Osteocyte (in vitro differentiated cells): ENCODE results near the gene LRFN2. TPM values are rescaled to one million over a fixed set of nuclear protein-coding genes. Genes with fewer than 3 reads are reported as not detected.

Experiments
- DNase-seq: peaks from one replicate; pipeline ENCODE4 v3.0.0; 2021; ENCODE audit warnings: mixed read lengths; ENCODE audit not compliant: unreplicated experiment; ENCODE audit errors: extremely low spot score
- H3K27ac Mint-ChIP-seq: one replicate; pipeline ENCODE4 v1.8.0; 2021; ENCODE audit warnings: mild to moderate bottlenecking, mixed read lengths; ENCODE audit not compliant: unreplicated experiment
- H3K27me3 Mint-ChIP-seq: one replicate; pipeline ENCODE4 v1.8.0; 2021; ENCODE audit warnings: mixed read lengths; ENCODE audit not compliant: unreplicated experiment
- H3K36me3 Mint-ChIP-seq: one replicate; pipeline ENCODE4 v1.8.0; 2021; ENCODE audit warnings: mixed read lengths; ENCODE audit not compliant: unreplicated experiment
- H3K4me1 Mint-ChIP-seq: one replicate; pipeline ENCODE4 v1.8.0; 2021; ENCODE audit warnings: mixed read lengths; ENCODE audit not compliant: unreplicated experiment
- H3K4me3 Mint-ChIP-seq: one replicate; pipeline ENCODE4 v1.8.0; 2021; ENCODE audit warnings: mild to moderate bottlenecking, moderate library complexity, mixed read lengths; ENCODE audit not compliant: unreplicated experiment
- H3K9me3 Mint-ChIP-seq: one replicate; pipeline ENCODE4 v1.8.0; 2021; ENCODE audit warnings: mixed read lengths; ENCODE audit not compliant: unreplicated experiment
- total RNA-seq: library from RNA; stranded (reverse); gene quantifications from 2 replicates; pipeline ENCODE4 v1.2.1, GENCODE V29; 2021
- TF ChIP-seq, protein P1 (sequence below): fragments of 200-600 bp; sonication (generic); IDR thresholded peaks from 2 replicates; pipeline ENCODE4 v1.5.0; 2021; ENCODE audit warnings: antibody characterized with exemption, mild to moderate bottlenecking, moderate library complexity

The LRFN2 gene
- total RNA-seq, 1 donor from 2014 or later: not detected

DNA sequence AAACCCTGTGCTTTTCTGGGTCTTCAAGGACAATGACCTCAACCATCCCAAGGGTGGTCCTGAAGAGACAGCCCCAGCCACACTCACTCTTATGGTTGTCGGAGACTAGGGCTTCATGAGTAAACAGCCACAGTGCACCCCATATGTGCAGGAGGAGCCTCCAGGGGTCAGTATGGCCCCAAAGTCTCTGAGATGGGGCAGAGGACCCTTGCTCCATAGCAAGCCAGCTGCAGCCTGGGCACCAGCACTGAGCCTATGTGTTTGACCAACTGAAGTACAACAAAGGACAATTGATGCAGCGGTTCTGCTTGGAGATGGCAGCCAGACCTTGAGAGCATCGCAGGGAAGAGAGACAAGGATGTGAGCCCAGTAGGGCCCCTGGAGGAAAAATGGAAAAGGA lies 112.2 kb downstream of the LRFN2 start:
- Mint-ChIP-seq H3K4me1 (peaks cover 3% of the 10 kb centered on the region), H3K27me3 (peaks cover 10% of the 10 kb centered on the region), H3K36me3 (no peaks in the 10 kb centered on the region), H3K27ac (no peak overlapping the region), H3K4me3 (no peak overlapping the region), H3K9me3 (no peaks in the 10 kb centered on the region)
- TF ChIP-seq, protein P1, sequence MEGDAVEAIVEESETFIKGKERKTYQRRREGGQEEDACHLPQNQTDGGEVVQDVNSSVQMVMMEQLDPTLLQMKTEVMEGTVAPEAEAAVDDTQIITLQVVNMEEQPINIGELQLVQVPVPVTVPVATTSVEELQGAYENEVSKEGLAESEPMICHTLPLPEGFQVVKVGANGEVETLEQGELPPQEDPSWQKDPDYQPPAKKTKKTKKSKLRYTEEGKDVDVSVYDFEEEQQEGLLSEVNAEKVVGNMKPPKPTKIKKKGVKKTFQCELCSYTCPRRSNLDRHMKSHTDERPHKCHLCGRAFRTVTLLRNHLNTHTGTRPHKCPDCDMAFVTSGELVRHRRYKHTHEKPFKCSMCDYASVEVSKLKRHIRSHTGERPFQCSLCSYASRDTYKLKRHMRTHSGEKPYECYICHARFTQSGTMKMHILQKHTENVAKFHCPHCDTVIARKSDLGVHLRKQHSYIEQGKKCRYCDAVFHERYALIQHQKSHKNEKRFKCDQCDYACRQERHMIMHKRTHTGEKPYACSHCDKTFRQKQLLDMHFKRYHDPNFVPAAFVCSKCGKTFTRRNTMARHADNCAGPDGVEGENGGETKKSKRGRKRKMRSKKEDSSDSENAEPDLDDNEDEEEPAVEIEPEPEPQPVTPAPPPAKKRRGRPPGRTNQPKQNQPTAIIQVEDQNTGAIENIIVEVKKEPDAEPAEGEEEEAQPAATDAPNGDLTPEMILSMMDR: no peak
- DNase-seq: no peak

DNA sequence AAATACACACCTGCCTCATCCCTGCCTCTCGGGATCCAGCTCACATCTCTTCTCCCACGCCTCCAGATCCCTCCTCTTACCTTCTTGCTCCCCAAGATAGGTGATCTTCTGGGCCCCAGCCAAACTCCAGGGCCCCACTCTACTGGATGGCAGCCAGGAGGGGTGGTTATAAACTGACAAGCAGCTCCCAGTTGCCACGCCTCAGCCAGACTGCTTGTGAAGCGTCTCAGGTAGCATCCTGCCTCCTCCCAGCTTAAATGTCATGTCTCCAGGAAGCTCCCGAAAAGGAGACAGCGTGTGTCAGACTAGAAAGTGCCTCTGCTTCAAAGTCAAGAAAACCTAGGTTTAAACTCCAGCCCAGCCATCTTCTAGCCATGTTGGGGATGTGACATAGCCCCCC lies 114.1 kb downstream of the LRFN2 start:
- no peak for DNase-seq
- Mint-ChIP-seq H3K27ac (no peak overlapping the region), H3K27me3 (peaks cover 7% of the 10 kb centered on the region), H3K36me3 (no peaks in the 10 kb centered on the region), H3K9me3 (no peaks in the 10 kb centered on the region), H3K4me1 (peaks cover 3% of the 10 kb centered on the region), H3K4me3 (no peak overlapping the region)
- TF ChIP-seq, protein P1: no peak

DNA sequence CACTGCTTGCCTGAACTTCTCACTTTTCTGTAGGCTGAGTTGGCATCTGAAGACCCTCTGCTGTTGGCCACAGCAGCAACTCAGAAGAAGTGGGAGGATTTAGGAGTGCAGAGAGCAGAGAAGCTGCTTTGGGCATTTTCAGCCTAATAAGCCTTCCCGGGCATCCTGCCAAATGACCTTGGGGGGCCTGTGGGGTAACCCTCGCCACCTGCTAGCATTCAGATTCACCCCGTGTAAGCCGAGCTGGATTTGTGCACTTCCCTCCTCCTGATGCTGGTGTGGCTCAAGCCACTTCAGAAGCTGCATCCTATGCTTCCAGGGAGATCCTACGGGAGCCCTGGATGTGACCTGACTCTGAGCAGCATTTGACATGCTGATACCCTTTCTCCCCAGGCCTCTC lies 114.8 kb downstream of the LRFN2 start:
- Mint-ChIP-seq H3K4me1 (no peaks in the 10 kb centered on the region), H3K9me3 (no peaks in the 10 kb centered on the region), H3K27ac (no peak overlapping the region), H3K27me3 (peaks cover under 1% of the 10 kb centered on the region), H3K4me3 (no peak overlapping the region), H3K36me3 (no peaks in the 10 kb centered on the region)
- TF ChIP-seq, protein P1: no peak
- DNase-seq: no peak

DNA sequence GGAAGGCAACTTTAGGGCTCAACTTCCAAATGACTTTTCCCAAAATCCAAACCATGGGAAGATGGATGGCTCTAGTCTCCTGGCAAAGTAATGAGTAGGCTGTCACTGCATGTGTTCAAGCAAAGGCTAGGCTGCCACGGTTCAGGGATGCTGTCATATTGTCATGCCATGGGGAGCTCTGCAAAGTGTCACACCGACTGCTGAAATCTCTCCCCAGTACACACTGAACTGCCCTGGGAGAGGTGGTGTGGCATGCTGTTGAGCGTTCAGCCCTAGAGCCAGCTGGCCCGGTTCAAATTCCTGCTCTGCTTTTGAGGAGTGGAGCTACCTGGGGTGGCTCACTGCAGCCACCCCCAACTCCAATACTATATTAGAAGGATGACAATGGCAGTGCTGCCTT lies 115.9 kb downstream of the LRFN2 start:
- no peak for DNase-seq
- Mint-ChIP-seq H3K9me3 (no peaks in the 10 kb centered on the region), H3K36me3 (no peaks in the 10 kb centered on the region), H3K27me3 (no peaks in the 10 kb centered on the region), H3K4me1 (no peaks in the 10 kb centered on the region), H3K4me3 (no peak overlapping the region), H3K27ac (no peak overlapping the region)
- TF ChIP-seq, protein P1: no peak

DNA sequence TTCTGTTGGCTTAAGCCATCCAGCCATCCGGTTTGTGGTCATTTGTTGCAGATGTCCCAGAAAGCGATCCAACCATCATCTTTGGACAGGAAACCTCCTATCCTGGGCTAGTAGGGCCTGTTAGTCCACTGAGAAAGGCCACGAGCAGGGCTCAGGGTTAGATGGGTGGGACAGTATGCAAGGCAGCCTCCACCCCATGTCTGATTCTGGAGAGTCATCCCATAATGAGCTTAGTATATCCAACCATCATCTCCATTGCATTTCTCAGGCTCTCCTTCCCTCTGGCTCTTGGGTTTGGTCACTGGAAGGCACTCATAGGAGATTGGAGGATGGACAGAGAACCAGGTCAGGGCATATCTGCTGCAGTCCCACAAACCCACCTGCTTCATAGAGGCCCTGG lies 117.8 kb downstream of the LRFN2 start:
- Mint-ChIP-seq H3K27ac (no peak overlapping the region), H3K9me3 (no peaks in the 10 kb centered on the region), H3K4me3 (no peak overlapping the region), H3K27me3 (peaks cover 4% of the 10 kb centered on the region), H3K36me3 (no peaks in the 10 kb centered on the region), H3K4me1 (no peaks in the 10 kb centered on the region)
- TF ChIP-seq, protein P1: no peak
- no peak for DNase-seq
